OCI-LY3 (cell line): Measurements from ENCODE around the gene GATAD2B.

ENCODE experiments used
- CTCF ChIP-seq: fragments of 200-600, 300-600 bp; sonication (generic); IDR thresholded peaks from 2 replicates; pipeline ENCODE4 v1.5.1; 2014; ENCODE audit warnings: antibody characterized with exemption, low read length, low read depth
- EZH2phosphoT487 ChIP-seq: fragments of 200-600 bp; shearing (Covaris generic); IDR thresholded peaks from 2 replicates; pipeline ENCODE4 v1.6.1; 2018; ENCODE audit warnings: antibody characterized with exemption, mixed run types, low read depth

GRCh38 chr1:153954826-153955225 is 32.1 kb upstream of the GATAD2B start:
- TF ChIP-seq CTCF (no peak), EZH2phosphoT487 (no peak)
